GM04504 (cell line): ENCODE measurements around the gene BMP10.
"Not testable (repeated sequence)": the region's sequence is repeated elsewhere in the genome, so short reads cannot be mapped to it uniquely, and the experiment has no call there.

ENCODE experiments used
- DNase-seq: peaks from one replicate; pipeline ENCODE4 v3.0.0-alpha.2; 2012; ENCODE audit warnings: low read depth

Gene BMP10

GRCh38 chr2:68895981-68896380 lies 24.8 kb upstream of the BMP10 start:
- DNase-seq: not testable (repeated sequence)

GRCh38 chr2:68889500-68889899 lies 18.3 kb upstream of the BMP10 start:
- no peak for DNase-seq

- no peak for DNase-seq
Observed at GRCh38 chr2:68889021-68889420, 17.8 kb upstream of the BMP10 start.

GRCh38 chr2:68888038-68888704 lies 17.0 kb upstream of the BMP10 start:
- no peak for DNase-seq

GRCh38 chr2:68885811-68886075 lies 14.5 kb upstream of the BMP10 start:
- no peak for DNase-seq

GRCh38 chr2:68885074-68885810 lies 14.0 kb upstream of the BMP10 start:
- DNase-seq: no peak

- no peak for DNase-seq
Observed at GRCh38 chr2:68880213-68880612, 9.0 kb upstream of the BMP10 start.

GRCh38 chr2:68879296-68879695 lies 8.1 kb upstream of the BMP10 start:
- DNase-seq: no peak

- no peak for DNase-seq
Observed at GRCh38 chr2:68878753-68879152, 7.6 kb upstream of the BMP10 start.

GRCh38 chr2:68878071-68878711 lies 7.0 kb upstream of the BMP10 start:
- DNase-seq: no peak

GRCh38 chr2:68877079-68877772 lies 6.0 kb upstream of the BMP10 start:
- no peak for DNase-seq

- no peak for DNase-seq
Observed at GRCh38 chr2:68870215-68870614, 982 bp downstream of the BMP10 start.

GRCh38 chr2:68865108-68865507 lies 6.1 kb downstream of the BMP10 start:
- no peak for DNase-seq

GRCh38 chr2:68863996-68864395 lies 7.2 kb downstream of the BMP10 start:
- DNase-seq: no peak

GRCh38 chr2:68862889-68863288 lies 8.3 kb downstream of the BMP10 start:
- DNase-seq: no peak

GRCh38 chr2:68861330-68861729 lies 9.9 kb downstream of the BMP10 start:
- no peak for DNase-seq

- DNase-seq: no peak
Observed at GRCh38 chr2:68860111-68860510, 11.1 kb downstream of the BMP10 start.

GRCh38 chr2:68857855-68858456 lies 13.2 kb downstream of the BMP10 start:
- DNase-seq: no peak

GRCh38 chr2:68857202-68857845 lies 13.9 kb downstream of the BMP10 start:
- no peak for DNase-seq

GRCh38 chr2:68855550-68855949 lies 15.6 kb downstream of the BMP10 start:
- DNase-seq: no peak

- DNase-seq: no peak
Observed at GRCh38 chr2:68854476-68854875, 16.7 kb downstream of the BMP10 start.

GRCh38 chr2:68853915-68854314 lies 17.3 kb downstream of the BMP10 start:
- DNase-seq: no peak
